IMR-90 (cell line): ENCODE data around the gene RET. TPM values are rescaled to one million over a fixed set of nuclear protein-coding genes. Genes with fewer than 3 reads are reported as not detected.
A peak's percentile ranks its signal among the peaks of the same experiment; 100 is the strongest.

Experiments used
- ATAC-seq: fragments of 200-7000 bp; cut with Tn5 transposase; 2 replicates; pipeline ENCODE4 v1.9.1; 2020; ENCODE audit warnings: low read depth, mild to moderate bottlenecking, moderate library complexity
- BruUV-seq: library from RNA; stranded (reverse); fragments of 400-500 nt; replicated peaks from 2 replicates; lab custom pipeline; 2021; lab: Mats Ljungman, UMichigan
- CTCF ChIA-PET: fragments of 300-600 bp; formaldehyde crosslinking; extraction: SDS; loops from one replicate; lab custom pipeline; 2021; ENCODE audit warnings: antibody characterized with exemption; lab: Yijun Ruan, JAX
- POLR2A ChIA-PET: fragments of 300-600 bp; sonication (Branson Sonifier 250); formaldehyde crosslinking; loops from one replicate; lab custom pipeline; 2022; ENCODE audit warnings: antibody characterized with exemption; ENCODE audit not compliant: unreplicated experiment; lab: Charles Lee
- DNase-seq: peaks from one replicate; pipeline ENCODE4 v3.0.0; 2013
- H2AFZ ChIP-seq: replicated peaks from 2 replicates; pipeline ENCODE3; 2013; ENCODE audit warnings: low read length, mild to moderate bottlenecking; ENCODE audit not compliant: poor library complexity
- H2AK5ac ChIP-seq: 2 replicates; pipeline ENCODE4 v1.6.1; 2013; ENCODE audit warnings: low read depth, low read length, inconsistent platforms
- H2AK9ac ChIP-seq: replicated peaks from 2 replicates; pipeline ENCODE3; 2013; ENCODE audit warnings: mild to moderate bottlenecking, low read depth, low read length, moderate library complexity; ENCODE audit not compliant: poor library complexity
- H2BK120ac ChIP-seq: 2 replicates; pipeline ENCODE4 v1.6.1; 2013; ENCODE audit warnings: low read depth, low read length, inconsistent platforms
- H2BK15ac ChIP-seq: 3 replicates; pipeline ENCODE4 v1.6.1; 2013; ENCODE audit warnings: low read depth, low read length, inconsistent platforms
- H2BK20ac ChIP-seq: 2 replicates; pipeline ENCODE4 v1.6.1; 2013; ENCODE audit warnings: low read depth, mild to moderate bottlenecking, inconsistent platforms, low read length, moderate library complexity
- H2BK5ac ChIP-seq: 2 replicates; pipeline ENCODE4 v1.6.1; 2013; ENCODE audit warnings: mild to moderate bottlenecking, low read depth, low read length, inconsistent platforms; ENCODE audit not compliant: poor library complexity, severe bottlenecking
- H3K14ac ChIP-seq: replicated peaks from 2 replicates; pipeline ENCODE4 v1.6.1; 2013; ENCODE audit warnings: low read depth, low read length, inconsistent platforms
- H3K18ac ChIP-seq: 2 replicates; pipeline ENCODE4 v1.6.1; 2013; ENCODE audit warnings: low read depth, low read length, control low read depth
- H3K23ac ChIP-seq: 2 replicates; pipeline ENCODE4 v1.6.1; 2013; ENCODE audit warnings: low read depth, low read length, inconsistent platforms
- H3K27ac ChIP-seq: 2 replicates; pipeline ENCODE4 v1.5.1; 2013; ENCODE audit warnings: mild to moderate bottlenecking, control low read depth, low read length; ENCODE audit not compliant: insufficient read depth
- H3K27me3 ChIP-seq: 2 replicates; pipeline ENCODE4 v1.6.1; 2013; ENCODE audit warnings: low read length; ENCODE audit not compliant: control insufficient read depth, insufficient read depth
- H3K36me3 ChIP-seq: 2 replicates; pipeline ENCODE4 v1.6.1; 2013; ENCODE audit warnings: low read length, mixed read lengths; ENCODE audit not compliant: control insufficient read depth, insufficient read depth
- H3K4ac ChIP-seq: 2 replicates; pipeline ENCODE4 v1.6.1; 2013; ENCODE audit warnings: low read depth, low read length, inconsistent platforms
- H3K4me1 ChIP-seq: 2 replicates; pipeline ENCODE4 v1.6.1; 2013; ENCODE audit warnings: low read length, mixed read lengths; ENCODE audit not compliant: control insufficient read depth, insufficient read depth
- H3K4me2 ChIP-seq: 2 replicates; pipeline ENCODE4 v1.6.1; 2013; ENCODE audit warnings: low read depth, mild to moderate bottlenecking, control low read depth, low read length, moderate library complexity
- H3K4me3 ChIP-seq: 2 replicates; pipeline ENCODE4 v1.5.1; 2013; ENCODE audit warnings: low read depth, mild to moderate bottlenecking, control low read depth, low read length, moderate library complexity; ENCODE audit not compliant: insufficient read depth
- H3K56ac ChIP-seq: 2 replicates; pipeline ENCODE4 v1.6.1; 2013; ENCODE audit warnings: low read length, inconsistent platforms; ENCODE audit not compliant: insufficient read depth; ENCODE audit errors: extremely low read depth
- H3K79me1 ChIP-seq, 2 experiments: 2 replicates each; pipeline ENCODE4 v1.6.1; 2013; ENCODE audit warnings: low read length in 2 of 2, inconsistent platforms in 1 of 2, low read depth in 1 of 2
- H3K9ac ChIP-seq: 2 replicates; pipeline ENCODE4 v1.6.1; 2013; ENCODE audit warnings: low read depth, low read length, control low read depth
- H3K9me1 ChIP-seq: 2 replicates; pipeline ENCODE4 v1.6.1; 2013; ENCODE audit warnings: low read length, inconsistent platforms; ENCODE audit not compliant: insufficient read depth
- H3K9me3 ChIP-seq: 2 replicates; pipeline ENCODE4 v1.6.1; 2013; ENCODE audit warnings: low read length; ENCODE audit not compliant: control insufficient read depth, insufficient read depth
- H4K20me1 ChIP-seq: 2 replicates; pipeline ENCODE4 v1.6.1; 2013; ENCODE audit warnings: low read length, inconsistent platforms; ENCODE audit not compliant: insufficient read depth
- H4K5ac ChIP-seq: 2 replicates; pipeline ENCODE4 v1.6.1; 2013; ENCODE audit warnings: mild to moderate bottlenecking, low read depth, low read length, control low read depth
- H4K8ac ChIP-seq, 2 experiments: 2 replicates each; pipeline ENCODE4 v1.6.1; 2013; ENCODE audit warnings: low read depth in 2 of 2, low read length in 2 of 2, control low read depth in 1 of 2, inconsistent platforms in 1 of 2
- H4K91ac ChIP-seq: 2 replicates; pipeline ENCODE4 v1.6.1; 2013; ENCODE audit warnings: low read depth, low read length, inconsistent platforms; ENCODE audit not compliant: insufficient read depth
- BHLHE40 ChIP-seq: fragments of 150-350 bp; IDR thresholded peaks from 2 replicates; pipeline ENCODE4 v1.6.1; 2016; ENCODE audit warnings: mild to moderate bottlenecking, low read depth, low read length
- CEBPB ChIP-seq: IDR thresholded peaks from 2 replicates; pipeline ENCODE4 v1.6.1; 2012; ENCODE audit warnings: low read depth, low read length, improper control_type of control experiment
- FOS ChIP-seq: fragments of 150-350 bp; IDR thresholded peaks from 2 replicates; pipeline ENCODE4 v1.6.1; 2016; ENCODE audit warnings: low read depth, low read length
- RAD21 ChIP-seq: IDR thresholded peaks from 2 replicates; pipeline ENCODE4 v1.6.1; 2012; ENCODE audit warnings: low read length, improper control_type of control experiment
- RCOR1 ChIP-seq: IDR thresholded peaks from 2 replicates; pipeline ENCODE4 v1.6.1; 2012; ENCODE audit warnings: mild to moderate bottlenecking, low read length, improper control_type of control experiment; ENCODE audit not compliant: insufficient replicate concordance
- RFX5 ChIP-seq: IDR thresholded peaks from 2 replicates; pipeline ENCODE4 v1.8.0; 2012; ENCODE audit warnings: low read depth, mild to moderate bottlenecking, low read length, moderate library complexity
- WGBS, 2 experiments: methylation state at CpG; one replicate each; pipeline versions ENCODE4 v1.1.5 to v1.1.7; 2013; ENCODE audit warnings: missing lambda C conversion rate in 2 of 2; ENCODE audit not compliant: insufficient read length in 1 of 2; ENCODE audit errors: extremely low coverage in 2 of 2; 5-methylcytosine and 5-hydroxymethylcytosine counted together
- dilution Hi-C: fragments of 300-500 bp; cut with HindIII; formaldehyde crosslinking; loops from one replicate; pipeline ENCODE4 v1.14.3; 2018; ENCODE audit warnings: low sequenced_read_pairs; ENCODE audit not compliant: unreplicated experiment
- in situ Hi-C: fragments of 300-500 bp; cut with MboI; formaldehyde crosslinking; loops from 3 replicates; pipeline ENCODE4 v1.14.3; 2019; ENCODE audit warnings: low sequenced_read_pairs, inconsistent platforms, mixed read lengths
- intact Hi-C: fragments of 100-400 bp; cut with micrococcal nuclease; formaldehyde crosslinking; loops from 2 replicates; pipeline ENCODE4 v1.10.0; 2022
- polyA plus RNA-seq, 3 experiments: library from polyadenylated mRNA; depleted of rRNA; stranded (reverse); fragments of >200 nt; gene quantifications; 2 replicates each; pipeline ENCODE4 v1.2.3, GENCODE V29; 2012; ENCODE audit warnings: low replicate concordance in 1 of 3
- total RNA-seq: library from RNA; depleted of rRNA; stranded (reverse); fragments of >200 nt; gene quantifications from 2 replicates; pipeline ENCODE4 v1.2.3, GENCODE V29; 2012
- TF ChIP-seq, protein P1 (sequence below): conservative IDR thresholded peaks from 2 replicates; pipeline ENCODE4 v1.5.1; 2012; ENCODE audit warnings: mild to moderate bottlenecking, low read depth, low read length, improper control_type of control experiment

The RET gene
- total and polyA plus RNA-seq, 2 of the 4 experiments (the other 2 are of a cell fraction): 0.10 to 0.18 TPM

DNA sequence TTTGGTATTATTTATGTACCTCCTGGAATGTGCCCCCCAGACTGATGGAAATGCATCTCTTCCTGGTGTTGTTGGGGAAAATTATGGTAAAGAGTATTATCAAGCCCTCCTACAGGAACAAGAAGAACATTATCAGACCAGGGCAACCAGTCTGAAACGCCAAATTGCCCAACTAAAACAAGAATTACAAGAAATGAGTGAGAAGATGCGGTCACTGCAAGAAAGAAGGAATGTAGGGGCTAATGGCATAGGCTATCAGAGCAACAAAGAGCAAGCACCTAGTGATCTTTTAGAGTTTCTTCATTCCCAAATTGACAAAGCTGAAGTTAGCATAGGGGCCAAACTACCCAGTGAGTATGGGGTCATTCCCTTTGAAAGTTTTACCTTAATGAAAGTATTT is 78.4 kb downstream of the RET start:
- no peak overlapping the region for H2BK120ac ChIP-seq
- no peak overlapping the region for H2AK5ac ChIP-seq
- intact Hi-C loops (no loop called here), in situ Hi-C loops (no loop called here), dilution Hi-C loops (no loop called here)
- no peaks in the 10 kb centered on the region for H3K27me3 ChIP-seq
- no peak overlapping the region for H3K4me2 ChIP-seq
- peaks cover 31% of the 10 kb centered on the region for H4K20me1 ChIP-seq
- H3K9me1 ChIP-seq: peaks cover 4% of the 10 kb centered on the region; the same call in 1 of the 2 replicates
- CTCF ChIA-PET: no interaction called here
- TF ChIP-seq, protein P1, sequence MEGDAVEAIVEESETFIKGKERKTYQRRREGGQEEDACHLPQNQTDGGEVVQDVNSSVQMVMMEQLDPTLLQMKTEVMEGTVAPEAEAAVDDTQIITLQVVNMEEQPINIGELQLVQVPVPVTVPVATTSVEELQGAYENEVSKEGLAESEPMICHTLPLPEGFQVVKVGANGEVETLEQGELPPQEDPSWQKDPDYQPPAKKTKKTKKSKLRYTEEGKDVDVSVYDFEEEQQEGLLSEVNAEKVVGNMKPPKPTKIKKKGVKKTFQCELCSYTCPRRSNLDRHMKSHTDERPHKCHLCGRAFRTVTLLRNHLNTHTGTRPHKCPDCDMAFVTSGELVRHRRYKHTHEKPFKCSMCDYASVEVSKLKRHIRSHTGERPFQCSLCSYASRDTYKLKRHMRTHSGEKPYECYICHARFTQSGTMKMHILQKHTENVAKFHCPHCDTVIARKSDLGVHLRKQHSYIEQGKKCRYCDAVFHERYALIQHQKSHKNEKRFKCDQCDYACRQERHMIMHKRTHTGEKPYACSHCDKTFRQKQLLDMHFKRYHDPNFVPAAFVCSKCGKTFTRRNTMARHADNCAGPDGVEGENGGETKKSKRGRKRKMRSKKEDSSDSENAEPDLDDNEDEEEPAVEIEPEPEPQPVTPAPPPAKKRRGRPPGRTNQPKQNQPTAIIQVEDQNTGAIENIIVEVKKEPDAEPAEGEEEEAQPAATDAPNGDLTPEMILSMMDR: no peak
- TF ChIP-seq CEBPB (no peak), RAD21 (no peak), FOS (no peak), RCOR1 (no peak), RFX5 (no peak), BHLHE40 (no peak)
- TSS peak; percentile 89 for BruUV-seq
- no peak overlapping the region for H2AK9ac ChIP-seq
- WGBS, 2 experiments: no CpG with 5 or more reads among the region's 2 CpGs
- no peak overlapping the region for H3K27ac ChIP-seq
- no peak overlapping the region for H3K9ac ChIP-seq
- no peak overlapping the region for H4K5ac ChIP-seq
- H2BK20ac ChIP-seq: no peak overlapping the region
- H3K14ac ChIP-seq: no peak overlapping the region
- no peak overlapping the region for H4K91ac ChIP-seq
- H3K79me1 ChIP-seq: peaks cover 24 to 32% of the 10 kb centered on the region in 2 experiments
- no peak overlapping the region for H3K4ac ChIP-seq
- no peak for DNase-seq
- no peaks in the 10 kb centered on the region for H3K36me3 ChIP-seq
- H3K4me1 ChIP-seq: peaks cover 7% of the 10 kb centered on the region
- H2BK15ac ChIP-seq: no peak overlapping the region
- no peak overlapping the region for H3K56ac ChIP-seq
- no peak overlapping the region for H2AFZ ChIP-seq
- POLR2A ChIA-PET: no interaction called here
- no peak overlapping the region for H4K8ac ChIP-seq
- H3K18ac ChIP-seq: no peak overlapping the region
- no peak overlapping the region for H3K4me3 ChIP-seq
- H2BK5ac ChIP-seq: no peak overlapping the region
- no peaks in the 10 kb centered on the region for H3K9me3 ChIP-seq
- ATAC-seq: no peak
- no peak overlapping the region for H3K23ac ChIP-seq
